Measurements from ENCODE around the gene TMEM63A.

The TMEM63A gene

DNA sequence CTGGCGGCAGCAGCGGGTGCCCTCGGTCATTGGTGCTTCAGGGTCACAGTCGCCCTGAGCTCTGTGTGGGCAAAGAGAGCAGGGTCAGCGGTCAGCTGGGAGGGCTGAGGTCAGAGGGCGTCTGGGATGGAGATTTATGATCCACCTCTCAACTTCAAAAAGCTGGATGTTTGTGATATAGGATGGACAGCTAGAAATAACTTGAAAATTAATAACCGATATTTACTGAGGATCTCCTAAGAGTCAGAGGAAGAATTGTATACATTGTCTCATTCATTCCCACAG is 4.8 kb upstream of the TMEM63A start:
- FAIRE-seq = no peak
- no peak for DNase-seq (ENCODE audit: insufficient read length, low spot score)
- TF ChIP-seq POU2F2 (IDR thresholded peaks at IDR 0.05; ENCODE audit: low read depth, low read length) = no peak
- TF ChIP-seq SPI1 (IDR thresholded peaks at IDR 0.05; ENCODE audit: low read depth, low read length) = no peak
- no peak for TF ChIP-seq POLR2A (IDR thresholded peaks at IDR 0.05; ENCODE audit: low read depth, low read length)
- TF ChIP-seq TAF1 (IDR thresholded peaks at IDR 0.05; ENCODE audit: low read depth, low read length) = no peak
- TF ChIP-seq POLR2AphosphoS5 (IDR thresholded peaks at IDR 0.05; ENCODE audit: low read depth, low read length) = no peak
- no peak for TF ChIP-seq PAX5 (IDR thresholded peaks at IDR 0.05; ENCODE audit: insufficient read depth, low read length, severe bottlenecking)

DNA sequence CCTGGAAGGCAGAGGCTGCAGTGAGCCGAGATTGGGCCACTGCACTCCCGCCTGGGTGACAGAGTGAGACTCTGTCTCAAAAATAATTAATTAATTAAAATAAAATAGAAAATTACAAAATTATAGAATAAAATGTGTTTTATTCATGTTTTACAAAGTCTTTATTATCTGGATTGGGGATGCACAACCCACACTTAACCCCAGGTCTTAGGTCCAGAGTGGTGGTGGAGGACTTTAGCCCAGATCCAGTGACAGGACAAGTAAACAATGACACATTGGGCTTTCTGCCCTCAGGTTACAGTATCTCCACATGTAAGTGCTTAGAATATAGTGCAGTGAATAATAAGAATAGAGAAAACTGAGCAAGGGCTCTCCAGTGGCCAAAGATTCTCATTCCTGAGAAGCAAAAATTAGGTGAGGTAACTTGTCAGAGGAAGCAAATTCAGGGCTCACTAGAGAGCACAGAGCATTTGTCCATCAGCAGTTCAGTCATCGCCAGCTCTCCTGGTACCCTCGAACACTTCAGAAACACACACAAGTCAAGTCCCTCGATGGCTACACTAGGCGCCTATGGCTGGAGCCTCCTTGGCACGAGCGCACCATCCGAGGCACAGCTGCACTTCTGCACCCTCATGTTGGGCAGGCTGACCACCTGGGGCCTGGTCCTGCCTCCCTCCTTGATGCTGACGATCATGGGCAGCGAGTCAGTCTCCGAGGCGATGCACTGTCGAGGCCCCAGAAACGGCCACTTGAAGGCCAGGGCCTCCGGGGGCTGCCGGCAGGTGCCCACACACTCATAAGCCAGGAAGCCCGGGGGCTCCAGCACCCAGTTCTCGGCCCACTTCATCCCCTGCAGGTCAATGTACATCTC is 4.2 kb upstream of the TMEM63A start:
- FAIRE-seq = no peak
- DNase-seq (ENCODE audit: insufficient read length, low spot score) = no peak
- TF ChIP-seq POLR2AphosphoS5 (IDR thresholded peaks at IDR 0.05; ENCODE audit: low read depth, low read length) = no peak
- TF ChIP-seq POLR2A (IDR thresholded peaks at IDR 0.05; ENCODE audit: low read depth, low read length) = no peak
- TF ChIP-seq TAF1 (IDR thresholded peaks at IDR 0.05; ENCODE audit: low read depth, low read length) = no peak
- no peak for TF ChIP-seq PAX5 (IDR thresholded peaks at IDR 0.05; ENCODE audit: insufficient read depth, low read length, severe bottlenecking)
- TF ChIP-seq POU2F2 (IDR thresholded peaks at IDR 0.05; ENCODE audit: low read depth, low read length) = no peak
- no peak for TF ChIP-seq SPI1 (IDR thresholded peaks at IDR 0.05; ENCODE audit: low read depth, low read length)

DNA sequence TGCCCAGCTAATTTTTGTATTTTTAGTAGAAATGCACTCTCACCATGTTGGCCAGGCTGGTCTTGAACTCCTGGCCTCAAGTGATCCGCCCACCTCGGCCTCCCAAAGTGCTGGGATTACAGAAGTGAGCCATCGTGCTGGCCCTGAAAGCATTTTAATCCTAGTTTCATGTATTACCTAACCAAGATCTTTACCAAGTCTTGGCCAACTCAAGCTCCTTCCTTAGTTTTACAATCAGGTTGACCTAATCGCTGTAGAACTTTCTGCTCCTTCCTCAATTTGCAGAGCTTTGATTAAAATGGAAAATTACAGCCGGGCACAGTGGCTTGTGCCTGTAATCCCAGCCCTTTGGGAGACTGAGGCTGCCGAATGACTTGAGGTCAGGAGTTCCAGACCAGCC is 3.2 kb upstream of the TMEM63A start:
- DNase-seq (ENCODE audit: insufficient read length, low spot score) = no peak
- no peak for FAIRE-seq
- TF ChIP-seq SPI1 (IDR thresholded peaks at IDR 0.05; ENCODE audit: low read depth, low read length) (no peak), POLR2A (IDR thresholded peaks at IDR 0.05; ENCODE audit: low read depth, low read length) (no peak), POLR2AphosphoS5 (IDR thresholded peaks at IDR 0.05; ENCODE audit: low read depth, low read length) (no peak), POU2F2 (IDR thresholded peaks at IDR 0.05; ENCODE audit: low read depth, low read length) (no peak), PAX5 (IDR thresholded peaks at IDR 0.05; ENCODE audit: insufficient read depth, low read length, severe bottlenecking) (no peak), TAF1 (IDR thresholded peaks at IDR 0.05; ENCODE audit: low read depth, low read length) (no peak)

DNA sequence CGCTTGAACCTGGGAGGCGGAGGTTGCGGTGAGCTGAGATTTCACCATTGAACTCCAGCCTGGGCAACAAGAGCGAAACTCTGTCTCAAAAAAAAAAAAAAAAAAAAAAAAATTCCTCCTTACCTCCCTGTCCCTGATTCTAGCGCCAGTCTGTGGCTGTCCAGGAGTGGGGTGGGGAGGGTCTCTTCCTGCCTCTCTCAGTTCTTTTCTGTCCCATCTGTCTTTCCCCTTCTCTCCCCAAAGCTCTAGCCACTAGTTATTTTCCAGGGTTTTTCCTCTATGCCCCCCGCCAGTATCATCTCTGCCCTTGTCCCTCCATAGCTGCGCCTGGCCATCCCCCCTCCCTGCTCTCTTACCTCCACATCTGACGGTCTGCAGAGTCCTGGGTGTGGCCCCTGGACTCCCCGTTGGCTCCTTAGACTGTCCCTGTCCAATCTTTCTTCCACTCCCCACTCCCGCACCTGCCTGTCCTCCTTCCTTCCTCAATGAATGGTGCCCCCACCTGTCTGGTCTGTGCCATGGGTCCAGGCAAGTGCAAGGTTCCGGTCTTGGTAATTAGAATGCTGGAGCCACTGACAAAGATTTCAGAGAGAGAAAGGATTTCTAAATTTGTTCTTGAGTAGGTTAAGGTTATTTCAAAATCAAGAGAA is 1.6 kb upstream of the TMEM63A start:
- TF ChIP-seq PAX5 (IDR thresholded peaks at IDR 0.05; ENCODE audit: insufficient read depth, low read length, severe bottlenecking) (no peak), SPI1 (IDR thresholded peaks at IDR 0.05; ENCODE audit: low read depth, low read length) (no peak), POLR2AphosphoS5 (IDR thresholded peaks at IDR 0.05; ENCODE audit: low read depth, low read length) (no peak), TAF1 (IDR thresholded peaks at IDR 0.05; ENCODE audit: low read depth, low read length) (no peak), POU2F2 (IDR thresholded peaks at IDR 0.05; ENCODE audit: low read depth, low read length) (no peak), POLR2A (IDR thresholded peaks at IDR 0.05; ENCODE audit: low read depth, low read length) (no peak)
- FAIRE-seq = no peak
- no peak for DNase-seq (ENCODE audit: insufficient read length, low spot score)

DNA sequence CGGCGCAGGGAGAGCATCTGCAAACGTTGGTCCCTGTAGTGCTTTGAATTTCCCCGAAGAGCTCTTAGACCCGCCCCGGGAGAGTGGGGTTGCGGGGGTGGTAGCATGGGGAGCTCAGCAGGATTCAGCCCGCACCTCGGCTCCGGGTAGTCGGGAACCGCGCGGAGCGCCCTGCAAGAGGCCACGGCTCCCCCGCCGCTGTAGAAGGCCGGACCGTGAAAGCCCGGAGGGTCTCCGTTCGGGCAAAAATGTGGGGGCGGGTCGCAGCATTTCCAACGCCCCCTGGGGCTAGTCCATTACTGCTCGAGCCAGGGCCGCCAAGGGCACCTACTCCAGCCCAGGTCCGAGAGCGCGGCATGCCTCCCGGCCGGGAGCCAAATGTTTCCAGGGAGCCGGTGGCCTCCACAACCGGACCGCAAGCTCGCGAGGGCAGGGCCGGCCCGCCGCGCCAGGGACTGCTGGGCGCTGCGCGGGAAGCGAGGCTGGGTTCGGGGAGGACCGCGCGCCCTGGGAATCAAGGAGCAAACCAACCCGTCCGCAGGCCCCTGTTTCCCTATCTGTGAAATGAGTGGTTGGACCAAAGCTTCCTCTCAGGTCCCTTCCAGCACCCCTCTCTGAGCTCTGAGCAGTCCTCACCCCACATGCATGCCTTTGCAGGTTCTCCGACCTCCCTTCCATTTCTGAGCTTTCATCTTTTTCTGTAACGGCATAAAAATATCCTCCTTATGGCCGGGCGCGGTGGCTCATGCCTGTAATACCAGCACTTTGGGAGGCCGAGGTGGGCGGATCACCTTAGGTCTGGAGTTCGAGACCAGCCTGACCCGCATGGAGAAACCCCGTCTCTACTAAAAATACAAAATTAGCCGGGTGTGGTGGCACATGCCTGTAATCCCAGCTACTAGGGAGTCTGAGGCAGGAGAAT is 775 bp upstream of the TMEM63A start:
- DNase-seq (ENCODE audit: insufficient read length, low spot score) (peak; percentile 68), FAIRE-seq (no peak)
- TF ChIP-seq POU2F2 (IDR thresholded peaks at IDR 0.05; ENCODE audit: low read depth, low read length) (no peak), TAF1 (IDR thresholded peaks at IDR 0.05; ENCODE audit: low read depth, low read length) (no peak), POLR2AphosphoS5 (IDR thresholded peaks at IDR 0.05; ENCODE audit: low read depth, low read length) (no peak)

GRCh38 chr1:225881081-225881958 is 860 bp downstream of the TMEM63A start:
- FAIRE-seq (peak; percentile 26), DNase-seq (ENCODE audit: insufficient read length, low spot score) (peak; percentile 51)
- TF ChIP-seq POU2F2 (IDR thresholded peaks at IDR 0.05; ENCODE audit: low read depth, low read length) (no peak), POLR2A (IDR thresholded peaks at IDR 0.05; ENCODE audit: low read depth, low read length) (no peak), POLR2AphosphoS5 (IDR thresholded peaks at IDR 0.05; ENCODE audit: low read depth, low read length) (no peak), SPI1 (IDR thresholded peaks at IDR 0.05; ENCODE audit: low read depth, low read length) (no peak), PAX5 (IDR thresholded peaks at IDR 0.05; ENCODE audit: insufficient read depth, low read length, severe bottlenecking) (no peak), TAF1 (IDR thresholded peaks at IDR 0.05; ENCODE audit: low read depth, low read length) (no peak)

DNA sequence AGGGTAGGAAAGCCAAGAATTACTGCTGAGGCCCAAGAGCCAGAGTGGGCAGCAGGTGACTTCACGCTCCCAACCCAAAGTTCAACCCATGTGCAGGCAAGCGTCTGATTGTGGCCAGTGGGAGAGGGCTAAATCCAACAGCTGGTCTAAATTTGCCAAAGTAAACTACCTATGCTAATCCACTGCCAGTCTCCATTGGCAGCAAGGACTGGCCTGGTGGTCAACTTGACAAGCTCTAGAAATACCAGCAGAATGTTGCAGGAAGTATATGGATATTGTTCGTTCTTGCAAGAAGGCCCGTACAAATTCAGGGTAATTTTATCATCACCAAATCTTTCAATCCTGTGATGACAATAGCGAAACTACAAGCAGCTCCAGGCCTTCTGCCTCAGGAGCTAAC is 1.5 kb downstream of the TMEM63A start:
- no peak for FAIRE-seq
- TF ChIP-seq PAX5 (IDR thresholded peaks at IDR 0.05; ENCODE audit: insufficient read depth, low read length, severe bottlenecking) (no peak), POU2F2 (IDR thresholded peaks at IDR 0.05; ENCODE audit: low read depth, low read length) (no peak), POLR2AphosphoS5 (IDR thresholded peaks at IDR 0.05; ENCODE audit: low read depth, low read length) (no peak), SPI1 (IDR thresholded peaks at IDR 0.05; ENCODE audit: low read depth, low read length) (no peak), TAF1 (IDR thresholded peaks at IDR 0.05; ENCODE audit: low read depth, low read length) (no peak), POLR2A (IDR thresholded peaks at IDR 0.05; ENCODE audit: low read depth, low read length) (no peak)
- no peak for DNase-seq (ENCODE audit: insufficient read length, low spot score)

DNA sequence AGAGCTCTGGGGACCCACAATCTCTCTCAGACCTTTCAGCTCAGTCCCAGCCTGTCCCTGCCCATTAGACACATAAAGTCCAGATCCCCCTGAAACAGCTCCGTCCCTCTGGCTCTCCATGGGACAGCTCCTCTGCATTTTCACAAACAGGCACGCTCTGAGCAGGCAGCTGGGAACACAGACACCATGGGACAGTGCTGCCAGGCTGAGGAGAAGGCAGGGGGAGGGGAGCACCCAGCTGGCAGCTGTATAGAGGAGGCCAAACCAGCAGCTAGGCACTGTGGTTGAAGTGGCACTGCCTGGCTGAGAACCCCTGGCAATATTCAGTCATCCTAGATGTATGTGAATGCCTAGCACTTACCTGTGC is 2.0 kb downstream of the TMEM63A start:
- TF ChIP-seq POLR2A (IDR thresholded peaks at IDR 0.05; ENCODE audit: low read depth, low read length) (no peak), SPI1 (IDR thresholded peaks at IDR 0.05; ENCODE audit: low read depth, low read length) (no peak), TAF1 (IDR thresholded peaks at IDR 0.05; ENCODE audit: low read depth, low read length) (no peak), POLR2AphosphoS5 (IDR thresholded peaks at IDR 0.05; ENCODE audit: low read depth, low read length) (no peak), PAX5 (IDR thresholded peaks at IDR 0.05; ENCODE audit: insufficient read depth, low read length, severe bottlenecking) (no peak), POU2F2 (IDR thresholded peaks at IDR 0.05; ENCODE audit: low read depth, low read length) (no peak)
- DNase-seq (ENCODE audit: insufficient read length, low spot score) = no peak
- FAIRE-seq = peak; percentile 16

Measured in GM12891 (cell line).